LNCAP (cell line): ENCODE measurements around the gene LY6G5B.

ENCODE experiments used
- CTCF ChIP-seq: fragments of 450-650 bp; IDR thresholded peaks from 2 replicates; pipeline ENCODE4 v1.5.1; 2017; ENCODE audit warnings: mild to moderate bottlenecking

The LY6G5B gene

GRCh38 chr6:31627690-31628287, 42.0 kb upstream of the LY6G5B start:
- no peak for TF ChIP-seq CTCF

GRCh38 chr6:31629014-31629413, 40.8 kb upstream of the LY6G5B start:
- no peak for TF ChIP-seq CTCF

GRCh38 chr6:31630177-31630934, 39.4 kb upstream of the LY6G5B start:
- TF ChIP-seq CTCF: no peak

GRCh38 chr6:31631209-31631608, 38.6 kb upstream of the LY6G5B start:
- no peak for TF ChIP-seq CTCF

- TF ChIP-seq CTCF: no peak
These were observed 38.0 kb upstream of the LY6G5B start for GRCh38 chr6:31631681-31632278.

GRCh38 chr6:31632279-31632946, 37.4 kb upstream of the LY6G5B start:
- no peak for TF ChIP-seq CTCF

GRCh38 chr6:31633447-31633846, 36.3 kb upstream of the LY6G5B start:
- TF ChIP-seq CTCF: no peak
